ENCODE results near the gene SYT5. TPM values are rescaled to one million over a fixed set of nuclear protein-coding genes. Genes with fewer than 3 reads are reported as not detected.

The SYT5 gene
- total RNA-seq, 1 donor from 2014 or later, result 0.17 TPM

DNA sequence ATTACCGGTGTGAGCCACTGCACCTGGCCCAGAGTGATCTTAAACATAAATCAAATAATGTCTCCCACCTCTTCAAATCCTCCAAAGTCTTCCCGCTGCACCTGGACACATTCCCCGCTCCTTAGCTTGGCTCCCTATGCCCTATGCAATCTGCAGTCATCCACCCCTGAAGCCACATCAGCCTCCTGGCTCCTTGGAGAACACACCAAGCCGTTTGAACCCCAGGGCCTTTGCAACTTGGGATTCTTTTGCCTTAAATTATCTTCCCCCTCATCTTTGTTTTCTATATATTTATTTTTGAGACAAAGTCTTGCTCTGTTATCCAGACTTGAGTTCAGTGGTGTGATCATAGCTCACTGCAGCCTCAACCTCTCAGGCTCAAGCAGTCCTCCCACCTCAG, 11.0 kb downstream of the SYT5 start:
- no peaks in the 10 kb centered on the region for H3K27me3 ChIP-seq (ENCODE audit: control insufficient read depth, insufficient read depth, low read length)
- no peaks in the 10 kb centered on the region for H3K36me3 ChIP-seq (ENCODE audit: control insufficient read depth, insufficient read depth, low read length)
- no peak overlapping the region for H3K4me3 ChIP-seq (ENCODE audit: low read depth, low read length)
- TF ChIP-seq, protein P1, sequence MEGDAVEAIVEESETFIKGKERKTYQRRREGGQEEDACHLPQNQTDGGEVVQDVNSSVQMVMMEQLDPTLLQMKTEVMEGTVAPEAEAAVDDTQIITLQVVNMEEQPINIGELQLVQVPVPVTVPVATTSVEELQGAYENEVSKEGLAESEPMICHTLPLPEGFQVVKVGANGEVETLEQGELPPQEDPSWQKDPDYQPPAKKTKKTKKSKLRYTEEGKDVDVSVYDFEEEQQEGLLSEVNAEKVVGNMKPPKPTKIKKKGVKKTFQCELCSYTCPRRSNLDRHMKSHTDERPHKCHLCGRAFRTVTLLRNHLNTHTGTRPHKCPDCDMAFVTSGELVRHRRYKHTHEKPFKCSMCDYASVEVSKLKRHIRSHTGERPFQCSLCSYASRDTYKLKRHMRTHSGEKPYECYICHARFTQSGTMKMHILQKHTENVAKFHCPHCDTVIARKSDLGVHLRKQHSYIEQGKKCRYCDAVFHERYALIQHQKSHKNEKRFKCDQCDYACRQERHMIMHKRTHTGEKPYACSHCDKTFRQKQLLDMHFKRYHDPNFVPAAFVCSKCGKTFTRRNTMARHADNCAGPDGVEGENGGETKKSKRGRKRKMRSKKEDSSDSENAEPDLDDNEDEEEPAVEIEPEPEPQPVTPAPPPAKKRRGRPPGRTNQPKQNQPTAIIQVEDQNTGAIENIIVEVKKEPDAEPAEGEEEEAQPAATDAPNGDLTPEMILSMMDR (IDR thresholded peaks at IDR 0.05; ENCODE audit: insufficient read depth, low read length, poor library complexity, severe bottlenecking), result no peak
- no peak for DNase-seq (ENCODE audit: low read depth)

GRCh38 chr19:55166530-55167268, 13.4 kb downstream of the SYT5 start, which contains the start of gene DNAAF3:
Gene DNAAF3 (minus strand): TSS chr19:55166613. CDS start chr19:55166413, 200 bp downstream.
- Histone ChIP-seq H3K27me3 (ENCODE audit: control insufficient read depth, insufficient read depth, low read length) (peaks cover 10% of the 10 kb centered on the region), H3K4me3 (ENCODE audit: low read depth, low read length) (peak within 1 kb of the TSS; percentile 73), H3K36me3 (ENCODE audit: control insufficient read depth, insufficient read depth, low read length) (no peaks in the 10 kb centered on the region)
- TF ChIP-seq, protein P1 (IDR thresholded peaks at IDR 0.05; ENCODE audit: insufficient read depth, low read length, poor library complexity, severe bottlenecking), result no peak
- DNase-seq (ENCODE audit: low read depth), result peak; percentile 91

DNA sequence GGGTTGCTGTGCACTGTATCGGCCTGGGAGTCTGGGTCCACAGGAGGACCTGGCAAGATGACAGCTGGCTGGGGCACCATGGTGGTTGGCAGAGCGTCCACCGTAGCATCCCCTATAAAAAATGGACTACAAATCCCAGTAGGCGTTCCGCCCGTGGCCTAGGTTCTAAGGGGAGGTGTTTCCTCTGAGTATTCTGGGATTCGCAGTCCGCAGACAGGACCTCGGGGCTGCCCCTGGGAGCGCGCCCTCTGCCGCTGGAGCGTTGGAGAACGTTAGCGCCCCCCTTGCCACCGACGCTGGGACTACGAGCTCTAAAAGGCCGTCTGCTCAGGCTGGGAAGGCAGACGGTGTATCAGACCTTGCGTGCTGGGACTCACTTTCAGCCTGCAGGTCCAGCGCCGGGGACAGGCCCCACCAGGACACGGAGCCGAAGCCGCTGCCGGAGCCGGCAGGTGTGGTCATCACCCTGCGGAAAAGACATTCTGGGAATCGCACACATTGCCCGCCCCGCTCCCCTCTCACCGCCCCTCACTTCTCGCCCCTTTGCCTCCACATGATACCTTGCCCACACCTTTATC, 14.0 kb downstream of the SYT5 start:
- no peak for DNase-seq (ENCODE audit: low read depth)

GRCh38 chr19:55161571-55162322, 18.3 kb downstream of the SYT5 start:
- peaks cover 41% of the 10 kb centered on the region for H3K27me3 ChIP-seq (ENCODE audit: control insufficient read depth, insufficient read depth, low read length)
- no peaks in the 10 kb centered on the region for H3K36me3 ChIP-seq (ENCODE audit: control insufficient read depth, insufficient read depth, low read length)
- DNase-seq (ENCODE audit: low read depth), result no peak
- H3K4me3 ChIP-seq (ENCODE audit: low read depth, low read length), result no peak overlapping the region
- TF ChIP-seq, protein P1 (IDR thresholded peaks at IDR 0.05; ENCODE audit: insufficient read depth, low read length, poor library complexity, severe bottlenecking), result no peak

More for the DNA sequence above, 14.0 kb downstream of the SYT5 start:
- Histone ChIP-seq H3K27me3 (ENCODE audit: control insufficient read depth, insufficient read depth, low read length) (peaks cover 17% of the 10 kb centered on the region), H3K4me3 (ENCODE audit: low read depth, low read length) (peak overlapping the region; percentile 73), H3K36me3 (ENCODE audit: control insufficient read depth, insufficient read depth, low read length) (no peaks in the 10 kb centered on the region)
- TF ChIP-seq, protein P1 (IDR thresholded peaks at IDR 0.05; ENCODE audit: insufficient read depth, low read length, poor library complexity, severe bottlenecking), result peak; percentile 93

- Histone ChIP-seq H3K27me3 (ENCODE audit: control insufficient read depth, insufficient read depth, low read length) (peaks cover 49% of the 10 kb centered on the region), H3K4me3 (ENCODE audit: low read depth, low read length) (no peak overlapping the region), H3K36me3 (ENCODE audit: control insufficient read depth, insufficient read depth, low read length) (no peaks in the 10 kb centered on the region)
- TF ChIP-seq, protein P1 (IDR thresholded peaks at IDR 0.05; ENCODE audit: insufficient read depth, low read length, poor library complexity, severe bottlenecking), result no peak
- no peak for DNase-seq (ENCODE audit: low read depth)
Measured at GRCh38 chr19:55160986-55161365, 19.1 kb downstream of the SYT5 start.
